A549 treated with Mapracorat at 1 μM for 4 hours (cell line): ENCODE data around the gene HBEGF. TPM values are rescaled to one million over a fixed set of nuclear protein-coding genes. Genes with fewer than 3 reads are reported as not detected.

Experiments used
- total RNA-seq: library from RNA; stranded (reverse); fragments of 200-300 nt; extraction: Qiagen RNA extraction; gene quantifications from 5 replicates; pipeline ENCODE4 v1.2.3, GENCODE V29; 2022

HBEGF gene, protein sequence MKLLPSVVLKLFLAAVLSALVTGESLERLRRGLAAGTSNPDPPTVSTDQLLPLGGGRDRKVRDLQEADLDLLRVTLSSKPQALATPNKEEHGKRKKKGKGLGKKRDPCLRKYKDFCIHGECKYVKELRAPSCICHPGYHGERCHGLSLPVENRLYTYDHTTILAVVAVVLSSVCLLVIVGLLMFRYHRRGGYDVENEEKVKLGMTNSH
- 6.0 to 7.3 TPM (median 7.2 TPM) in 5 replicates for total RNA-seq

GRCh38 chr5:140346348-140347221, at the start of gene HBEGF:
HBEGF (minus strand) TSS chr5:140346603; CDS start chr5:140346328, 275 bp downstream.

DNA sequence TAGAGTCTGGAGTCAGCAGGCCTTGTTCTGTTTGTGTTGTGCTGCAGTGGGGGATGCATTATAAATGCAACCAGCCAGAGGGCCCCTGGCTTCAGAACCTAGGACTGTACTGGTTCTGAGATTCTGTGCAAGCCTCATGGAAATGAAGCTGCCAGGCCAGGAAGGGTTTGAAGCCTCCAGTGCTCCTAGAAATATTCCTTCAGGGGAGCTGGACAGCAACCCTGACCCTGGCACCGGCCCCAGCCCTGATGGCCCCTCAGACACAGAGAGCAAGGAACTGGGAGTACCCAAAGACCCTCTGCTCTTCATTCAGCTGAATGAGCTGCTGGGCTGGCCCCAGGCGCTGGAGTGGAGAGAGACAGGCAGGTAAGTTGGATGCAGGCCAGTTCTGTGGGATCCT, 13.7 kb upstream of the HBEGF start, which contains the start of gene SLC4A9:
Gene SLC4A9 (plus strand): TSS at position 94 of the 400 bp plus-strand sequence. CDS start 43 bp downstream, at position 137.

GRCh38 chr5:140302786-140303639, 43.4 kb downstream of the HBEGF start, which contains the start of gene PFDN1:
PFDN1 (minus strand) TSS chr5:140303101; CDS start chr5:140303073, 28 bp downstream.

Other genes with a start within 250 kb of the HBEGF start
- 4.4 to 5.3 TPM (median 5.0 TPM) in 5 replicates for gene PURA, start 232.5 kb downstream of the HBEGF start, total RNA-seq
- gene IGIP, start 220.7 kb downstream of the HBEGF start, total RNA-seq, result 0.55 to 1.0 TPM (median 0.79 TPM) in 5 replicates
- gene CYSTM1, start 171.4 kb downstream of the HBEGF start, total RNA-seq, result 149 to 258 TPM (median 171 TPM) in 5 replicates
- 89.7 to 118 TPM (median 91.5 TPM) in 5 replicates for gene PFDN1, start 43.5 kb downstream of the HBEGF start, total RNA-seq
- gene SLC4A9, start 13.6 kb upstream of the HBEGF start, total RNA-seq, result 0.05 to 0.08 TPM in 2 of 5 replicates, not detected in the others
- gene ANKHD1, start 55.2 kb upstream of the HBEGF start, total RNA-seq, result 46.2 to 52.4 TPM (median 47.8 TPM) in 5 replicates
- gene EIF4EBP3, start 201.1 kb upstream of the HBEGF start, total RNA-seq, result 1.3 to 2.8 TPM (median 1.9 TPM) in 5 replicates
- 38.4 to 48.2 TPM (median 43.4 TPM) in 5 replicates for gene SRA1, start 210.9 kb upstream of the HBEGF start, total RNA-seq
- gene APBB3, start 218.0 kb upstream of the HBEGF start, total RNA-seq, result 3.9 to 7.5 TPM (median 6.1 TPM) in 5 replicates
- 74.1 to 79.0 TPM (median 75.3 TPM) in 5 replicates for gene SLC35A4, start 218.2 kb upstream of the HBEGF start, total RNA-seq